ENCODE results near the gene NUDCD2.
"Not testable (repeated sequence)": the region's sequence is repeated elsewhere in the genome, so short reads cannot be mapped to it uniquely, and the experiment has no call there.

The NUDCD2 gene

GRCh38 chr5:163415673-163416072, 44.2 kb downstream of the NUDCD2 start:
- DNase-seq: not testable (repeated sequence)

- DNase-seq: no peak
Observed at GRCh38 chr5:163410505-163410904, 49.4 kb downstream of the NUDCD2 start.

- no peak for DNase-seq
Observed at GRCh38 chr5:163409384-163409783, 50.5 kb downstream of the NUDCD2 start.

- no peak for DNase-seq
Observed at GRCh38 chr5:163408311-163408923, 51.5 kb downstream of the NUDCD2 start.

- DNase-seq: no peak
Observed at GRCh38 chr5:163407034-163407655, 52.8 kb downstream of the NUDCD2 start.

GRCh38 chr5:163404364-163405173, 55.3 kb downstream of the NUDCD2 start:
- DNase-seq: no peak

GRCh38 chr5:163402007-163402406, 57.9 kb downstream of the NUDCD2 start:
- DNase-seq: no peak

GRCh38 chr5:163401271-163401670, 58.6 kb downstream of the NUDCD2 start:
- DNase-seq: no peak

GRCh38 chr5:163399923-163400322, 60.0 kb downstream of the NUDCD2 start:
- no peak for DNase-seq

- DNase-seq: no peak
Observed at GRCh38 chr5:163397354-163397753, 62.5 kb downstream of the NUDCD2 start.

GRCh38 chr5:163396818-163397340, 63.0 kb downstream of the NUDCD2 start:
- DNase-seq: not testable (repeated sequence)

All from NCI-H510A (cell line).